Gastroesophageal sphincter (tissue), 3 donors: ENCODE results near the gene TAF1B.

ENCODE experiments used
- EP300 ChIP-seq: sonication (generic); formaldehyde crosslinking; IDR thresholded peaks from one replicate; pipeline ENCODE4 v1.6.1; 2017; ENCODE audit warnings: antibody characterized with exemption, mild to moderate bottlenecking
- POLR2A ChIP-seq, 2 donors: fragments of 450-650 bp; IDR thresholded peaks; one replicate each; pipeline ENCODE4 v1.6.1; 2017; ENCODE audit warnings: antibody characterized with exemption in 2 of 2, mild to moderate bottlenecking in 2 of 2, moderate library complexity in 1 of 2
- POLR2AphosphoS5 ChIP-seq: sonication (generic); formaldehyde crosslinking; IDR thresholded peaks from one replicate; pipeline ENCODE4 v1.6.1; 2017; ENCODE audit warnings: antibody characterized with exemption
- TF ChIP-seq, protein P1 (sequence below), 4 experiments: fragments of 200-600 bp in 2 of 4; fragments of 450-650 bp in 2 of 4; sonication (generic) in 1 of 4; IDR thresholded peaks; one replicate each; pipeline ENCODE4 v1.5.1; 2017 to 2019; ENCODE audit warnings: antibody characterized with exemption in 4 of 4, mild to moderate bottlenecking in 2 of 4, moderate library complexity in 2 of 4

- TF ChIP-seq, protein P1, sequence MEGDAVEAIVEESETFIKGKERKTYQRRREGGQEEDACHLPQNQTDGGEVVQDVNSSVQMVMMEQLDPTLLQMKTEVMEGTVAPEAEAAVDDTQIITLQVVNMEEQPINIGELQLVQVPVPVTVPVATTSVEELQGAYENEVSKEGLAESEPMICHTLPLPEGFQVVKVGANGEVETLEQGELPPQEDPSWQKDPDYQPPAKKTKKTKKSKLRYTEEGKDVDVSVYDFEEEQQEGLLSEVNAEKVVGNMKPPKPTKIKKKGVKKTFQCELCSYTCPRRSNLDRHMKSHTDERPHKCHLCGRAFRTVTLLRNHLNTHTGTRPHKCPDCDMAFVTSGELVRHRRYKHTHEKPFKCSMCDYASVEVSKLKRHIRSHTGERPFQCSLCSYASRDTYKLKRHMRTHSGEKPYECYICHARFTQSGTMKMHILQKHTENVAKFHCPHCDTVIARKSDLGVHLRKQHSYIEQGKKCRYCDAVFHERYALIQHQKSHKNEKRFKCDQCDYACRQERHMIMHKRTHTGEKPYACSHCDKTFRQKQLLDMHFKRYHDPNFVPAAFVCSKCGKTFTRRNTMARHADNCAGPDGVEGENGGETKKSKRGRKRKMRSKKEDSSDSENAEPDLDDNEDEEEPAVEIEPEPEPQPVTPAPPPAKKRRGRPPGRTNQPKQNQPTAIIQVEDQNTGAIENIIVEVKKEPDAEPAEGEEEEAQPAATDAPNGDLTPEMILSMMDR (IDR thresholded peaks at IDR 0.05): no peak
- TF ChIP-seq POLR2AphosphoS5 (no peak), EP300 (no peak), POLR2A (IDR thresholded peaks at IDR 0.05) (no peak)
Observed at GRCh38 chr2:9941996-9942390, 98.7 kb downstream of the TAF1B start.
